Posterior cingulate gyrus (tissue), 11 donors: ENCODE results near the gene STK24.

ENCODE experiments used
- DNase-seq, 10 donors: peaks; one replicate each; pipeline versions ENCODE4 v3.0.0 to v3.0.0-alpha.2; 2020 to 2021; ENCODE audit warnings: mixed read lengths in 3 of 10
- intact Hi-C: fragments of 100-400 bp; cut with DNase I; formaldehyde crosslinking; loops from one replicate; pipeline ENCODE4 v1.15.1; 2023

STK24 gene

GRCh38 chr13:98559169-98559568 is 17.7 kb downstream of the STK24 start:
- intact Hi-C loops, result no loop called here
- no peak for DNase-seq

GRCh38 chr13:98557937-98558792 is 18.7 kb downstream of the STK24 start:
- intact Hi-C loops, result no loop called here
- DNase-seq, result no peak

- intact Hi-C loops, result no loop called here
- DNase-seq, result no peak
Observed at GRCh38 chr13:98556968-98557631, 19.8 kb downstream of the STK24 start.

GRCh38 chr13:98556142-98556816 is 20.6 kb downstream of the STK24 start:
- intact Hi-C loops, result no loop called here
- DNase-seq, result no peak

GRCh38 chr13:98549728-98550317 is 27.1 kb downstream of the STK24 start:
- no peak for DNase-seq
- intact Hi-C loops, result no loop called here

GRCh38 chr13:98549006-98549727 is 27.7 kb downstream of the STK24 start:
- intact Hi-C loops, result no loop called here
- DNase-seq, result no peak

GRCh38 chr13:98548230-98548629 is 28.7 kb downstream of the STK24 start:
- DNase-seq, result no peak
- intact Hi-C loops, result no loop called here

- intact Hi-C loops, result no loop called here
- DNase-seq, result no peak
Observed at GRCh38 chr13:98547455-98547854, 29.5 kb downstream of the STK24 start.

- DNase-seq, result no peak
- intact Hi-C loops, result no loop called here
Observed at GRCh38 chr13:98546402-98546801, 30.5 kb downstream of the STK24 start.

GRCh38 chr13:98544104-98544710 is 32.7 kb downstream of the STK24 start:
- intact Hi-C loops, result no loop called here

GRCh38 chr13:98543378-98544103 is 33.4 kb downstream of the STK24 start:
- DNase-seq, result peak in 2 of 10 donors; percentile 28 to 37
- intact Hi-C loops, result no loop called here

More at GRCh38 chr13:98544104-98544710, 32.7 kb downstream of the STK24 start:
- DNase-seq, result peak in 1 of 10 donors; percentile 61

- intact Hi-C loops, result no loop called here
- peak in 1 of 10 donors; percentile 55 for DNase-seq
Observed at GRCh38 chr13:98542568-98543377, 34.1 kb downstream of the STK24 start.

- no peak for DNase-seq
- intact Hi-C loops, result no loop called here
Observed at GRCh38 chr13:98541701-98542203, 35.2 kb downstream of the STK24 start.

GRCh38 chr13:98541191-98541590 is 35.7 kb downstream of the STK24 start:
- no peak for DNase-seq
- intact Hi-C loops, result no loop called here

- DNase-seq, result peak in 1 of 10 donors; percentile 37
- intact Hi-C loops, result no loop called here
Observed at GRCh38 chr13:98540476-98540875, 36.4 kb downstream of the STK24 start.

GRCh38 chr13:98539666-98540065 is 37.2 kb downstream of the STK24 start:
- no peak for DNase-seq

GRCh38 chr13:98538876-98539275 is 38.0 kb downstream of the STK24 start:
- peak in 1 of 10 donors; percentile 29 for DNase-seq
- intact Hi-C loops, result no loop called here

More at GRCh38 chr13:98539666-98540065, 37.2 kb downstream of the STK24 start:
- intact Hi-C loops, result no loop called here

GRCh38 chr13:98537740-98538139 is 39.2 kb downstream of the STK24 start:
- peak in 1 of 10 donors; percentile 39 for DNase-seq
- intact Hi-C loops, result no loop called here
